GM18951 (cell line): ENCODE measurements around the gene CD247.

Source experiments
- POLR2A ChIP-seq: IDR thresholded peaks from 4 replicates; pipeline ENCODE4 v1.6.1; 2011; ENCODE audit warnings: mild to moderate bottlenecking; ENCODE audit not compliant: insufficient read length, insufficient read depth; ENCODE audit errors: extremely low read depth
- in situ Hi-C: fragments of 300-500 bp; cut with MboI; formaldehyde crosslinking; loops from one replicate; pipeline ENCODE4 v1.12.0; 2022; ENCODE audit warnings: low sequenced_read_pairs, mixed read lengths, inconsistent platforms; ENCODE audit not compliant: unreplicated experiment

Gene CD247

DNA sequence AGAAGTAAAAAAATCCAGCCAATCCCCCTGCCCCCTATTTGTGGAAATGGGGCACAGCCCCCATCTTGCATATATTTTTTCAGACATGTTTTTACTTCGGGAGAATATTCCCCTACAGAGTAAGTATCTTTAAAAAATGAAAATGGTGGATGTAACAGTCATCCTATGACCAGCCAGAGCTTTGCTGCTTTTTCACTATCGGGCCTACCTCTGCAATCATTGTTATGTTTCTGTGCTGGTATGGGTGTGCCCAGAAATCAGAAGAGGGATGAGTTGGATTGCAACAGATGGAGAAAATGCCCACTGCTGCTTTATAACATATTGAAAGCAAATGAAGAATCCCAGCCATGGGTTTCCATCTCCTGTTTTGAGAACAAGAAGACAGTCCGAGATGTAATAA, 2.9 kb downstream of the CD247 start:
- in situ Hi-C loops, result no loop called here
- TF ChIP-seq POLR2A, result no peak

DNA sequence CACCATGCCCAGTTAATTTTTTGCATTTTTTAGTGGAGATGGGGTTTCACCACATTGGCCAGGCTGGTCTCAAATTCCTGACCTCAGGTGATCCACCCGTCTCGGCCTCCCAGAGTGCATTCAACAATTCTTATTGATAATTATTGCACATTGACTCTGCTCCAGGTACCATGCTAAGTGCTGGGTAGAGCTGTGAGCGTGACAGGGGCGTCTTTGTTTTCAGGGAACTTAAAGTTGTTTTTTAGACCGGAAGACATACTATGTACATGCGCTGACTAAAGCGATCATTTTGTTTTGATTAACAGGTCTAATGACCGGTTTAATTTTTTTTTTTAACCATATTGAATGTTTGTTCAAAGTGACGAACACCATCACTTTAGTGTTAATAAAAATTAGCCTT, 4.0 kb downstream of the CD247 start:
- in situ Hi-C loops, result no loop called here
- TF ChIP-seq POLR2A, result no peak

DNA sequence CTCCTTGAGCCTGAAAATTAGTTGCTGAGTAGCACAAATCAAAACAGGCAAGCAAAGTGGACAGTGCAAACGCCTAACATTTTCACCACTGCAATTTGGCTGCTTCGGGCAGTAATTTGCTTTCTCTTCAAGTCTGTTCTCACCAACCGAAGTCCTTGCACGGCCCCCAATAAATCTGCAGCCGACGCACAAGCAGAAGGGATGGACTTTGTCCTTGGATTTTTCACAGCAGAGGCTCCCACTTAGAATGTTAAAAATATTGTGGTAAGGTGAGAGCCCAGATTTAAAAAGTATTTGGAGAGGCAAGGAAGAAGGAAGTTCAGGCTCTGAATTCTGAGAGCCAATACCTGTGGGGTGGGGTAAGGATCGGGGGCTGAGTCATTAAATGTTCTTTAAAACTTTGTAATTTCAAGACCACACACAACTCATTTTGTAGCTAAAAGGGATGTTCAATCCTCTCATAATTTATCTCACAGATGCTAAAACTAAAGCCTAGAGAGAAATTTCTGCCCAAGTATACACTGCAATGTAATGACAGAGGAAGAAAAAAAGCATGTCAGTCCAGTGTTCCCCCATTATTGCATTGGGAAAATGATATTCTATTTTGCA, 6.2 kb downstream of the CD247 start:
- TF ChIP-seq POLR2A, result no peak
- in situ Hi-C loops, result no loop called here

DNA sequence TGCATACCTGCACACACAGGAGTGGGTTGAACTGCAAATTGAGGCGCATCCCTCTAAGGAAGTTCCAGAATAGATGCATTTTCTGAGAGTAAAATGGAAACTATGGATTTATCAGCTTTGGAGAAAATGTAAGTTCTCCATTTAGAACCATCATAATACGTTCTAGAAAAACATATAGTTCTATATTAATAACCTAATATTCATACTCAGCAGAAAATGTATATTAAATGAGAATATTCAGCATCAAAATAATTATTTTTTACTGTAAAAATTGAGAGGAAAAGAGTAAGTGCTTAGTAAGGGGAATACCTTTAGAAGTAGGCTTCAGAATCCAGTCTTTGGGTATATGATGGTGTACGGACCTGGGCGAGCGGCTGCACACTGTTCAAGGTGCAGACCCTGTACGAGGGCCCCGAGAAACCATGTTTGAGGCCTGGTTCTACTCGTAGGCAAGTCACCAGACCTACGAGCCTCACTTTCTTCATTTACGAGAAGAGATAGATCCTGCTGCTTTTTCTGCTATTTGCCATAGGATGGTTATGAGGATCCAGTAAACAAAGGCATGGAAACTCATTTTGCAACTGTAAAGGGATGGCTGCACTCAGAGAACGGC, 6.8 kb downstream of the CD247 start:
- TF ChIP-seq POLR2A, result no peak
- in situ Hi-C loops, result no loop called here

- in situ Hi-C loops, result no loop called here
- no peak for TF ChIP-seq POLR2A
Measured at GRCh38 chr1:167510881-167511280, 7.4 kb downstream of the CD247 start.

DNA sequence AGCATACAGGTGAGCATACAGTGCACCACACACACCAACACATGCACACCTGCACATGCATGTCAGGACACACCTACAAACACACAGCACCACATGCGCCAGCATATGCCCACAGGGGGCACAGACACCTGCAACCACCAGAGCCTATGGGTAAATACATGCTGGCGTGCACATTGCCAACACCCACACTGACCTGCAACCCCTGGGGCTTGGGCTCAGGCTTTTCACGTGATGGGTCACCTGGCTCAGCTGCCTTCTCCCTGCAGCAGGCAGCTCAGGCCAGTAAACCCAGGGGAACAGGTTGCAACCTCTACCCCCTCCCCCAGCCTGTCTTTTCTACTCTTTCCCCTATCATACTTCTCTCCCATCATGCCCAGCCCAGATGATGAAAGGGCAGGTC, 8.1 kb downstream of the CD247 start:
- TF ChIP-seq POLR2A, result no peak
- in situ Hi-C loops, result no loop called here

DNA sequence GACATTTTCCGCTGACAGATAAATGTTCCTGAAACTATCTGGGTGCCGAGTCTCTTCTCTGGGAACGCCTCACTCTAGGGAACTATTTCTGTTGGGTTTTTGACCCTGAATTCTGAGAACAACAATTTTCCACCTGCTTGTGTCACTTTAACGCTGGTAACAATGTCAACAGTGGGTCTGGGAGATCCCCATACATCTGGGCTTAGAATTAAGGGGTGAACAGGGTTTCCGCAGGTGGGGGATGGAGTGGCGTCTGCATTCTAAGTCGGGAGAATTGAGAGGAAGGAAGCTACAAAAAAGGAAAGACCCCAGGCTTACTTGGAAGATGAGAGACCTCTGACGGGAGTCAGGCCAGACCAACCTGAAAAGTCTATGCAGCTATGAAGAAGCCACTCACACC, 8.7 kb downstream of the CD247 start:
- no peak for TF ChIP-seq POLR2A
- in situ Hi-C loops, result no loop called here

- TF ChIP-seq POLR2A, result no peak
- in situ Hi-C loops, result no loop called here
Measured at GRCh38 chr1:167507719-167508118, 10.6 kb downstream of the CD247 start.

GRCh38 chr1:167504467-167504827, 13.9 kb downstream of the CD247 start:
- in situ Hi-C loops, result no loop called here
- no peak for TF ChIP-seq POLR2A

GRCh38 chr1:167503626-167504466, 14.5 kb downstream of the CD247 start:
- in situ Hi-C loops, result no loop called here
- TF ChIP-seq POLR2A, result no peak

GRCh38 chr1:167502719-167503462, 15.4 kb downstream of the CD247 start:
- TF ChIP-seq POLR2A, result no peak
- in situ Hi-C loops, result no loop called here

DNA sequence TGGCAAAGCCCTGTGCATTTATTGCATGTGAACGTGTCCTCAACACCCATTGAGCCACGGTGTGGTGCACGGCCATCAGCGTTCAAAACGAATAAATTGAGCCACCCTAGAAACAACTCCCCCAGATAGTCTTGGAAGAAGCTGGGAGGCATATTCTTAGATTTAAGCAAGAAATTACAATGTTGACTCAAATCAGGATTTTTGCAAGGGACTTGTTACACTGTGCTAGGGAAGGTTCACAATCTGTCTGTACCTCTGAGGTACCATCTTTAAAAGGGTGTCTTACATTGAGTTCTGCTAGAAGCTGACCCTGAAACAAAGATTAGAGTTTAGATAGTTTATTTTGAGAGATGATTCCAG, 16.2 kb downstream of the CD247 start:
- in situ Hi-C loops, result no loop called here
- TF ChIP-seq POLR2A, result no peak

DNA sequence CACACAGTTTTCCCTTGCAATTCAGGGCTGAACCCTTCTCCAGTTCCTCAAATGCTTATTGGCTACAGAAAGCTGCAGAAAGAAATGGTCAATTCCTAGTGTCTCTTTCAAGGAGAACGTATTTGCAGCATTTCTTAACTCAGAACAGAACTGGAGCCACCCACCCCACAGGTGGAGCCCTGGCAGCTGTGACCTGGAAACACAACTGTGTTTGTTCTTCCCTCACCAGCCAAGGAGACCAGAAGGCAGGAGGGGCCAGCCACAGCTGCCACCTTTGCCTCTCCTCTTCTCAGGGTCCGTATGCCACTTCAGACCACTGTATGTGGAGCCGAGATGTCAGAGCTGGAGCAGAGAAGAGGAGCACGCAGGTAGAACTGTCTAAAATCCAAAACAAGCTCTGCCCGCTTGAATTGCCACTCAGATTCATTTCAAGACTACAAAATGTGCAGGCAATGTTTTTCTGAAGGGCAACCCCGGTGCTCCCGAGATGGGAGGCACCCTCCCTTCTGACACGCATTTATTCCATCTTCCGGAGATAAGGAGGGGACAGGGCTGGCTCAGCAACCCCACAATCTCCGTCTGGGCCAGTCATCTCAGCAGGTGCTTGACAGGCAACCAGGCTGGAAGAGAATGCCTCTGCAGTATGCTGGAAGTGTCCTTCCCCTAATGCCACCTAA, 16.7 kb downstream of the CD247 start:
- TF ChIP-seq POLR2A, result no peak
- in situ Hi-C loops, result no loop called here

GRCh38 chr1:167500283-167500860, 18.0 kb downstream of the CD247 start:
- in situ Hi-C loops, result no loop called here
- no peak for TF ChIP-seq POLR2A
